ENCODE measurements around the gene NTRK2.
A peak's percentile ranks its signal among the peaks of the same experiment; 100 is the strongest.

The NTRK2 gene

GRCh38 chr9:84659313-84659712, 10.2 kb upstream of the NTRK2 start:
- Histone ChIP-seq H3K9ac (no peak overlapping the region), H4K20me1 (no peaks in the 10 kb centered on the region), H3K36me3 (no peaks in the 10 kb centered on the region), H3K27ac (no peak overlapping the region), H3K4me1 (peaks cover 0 to 15% (median 2%) of the 10 kb centered on the region in 10 experiments; a peak in 9 of 20 replicates), H3K4me2 (no peak overlapping the region), H3K9me3 (replicated peaks in 1 of 11) (peaks cover 0 to 9% (median 4%) of the 10 kb centered on the region in 11 experiments; a peak in 4 of 22 replicates), H3K27me3 (no peaks in the 10 kb centered on the region), H3K4me3 (no peak overlapping the region)
- TF ChIP-seq Cebpa-rat (IDR thresholded peaks at IDR 0.05): no peak

- H3K27ac ChIP-seq: no peak overlapping the region
- H3K9me3 ChIP-seq (replicated peaks in 1 of 11): peaks cover 0 to 9% (median 5%) of the 10 kb centered on the region in 11 experiments; a peak in 4 of 22 replicates
- peaks cover 0 to 12% (median 2%) of the 10 kb centered on the region in 10 experiments; a peak in 9 of 20 replicates for H3K4me1 ChIP-seq
- no peaks in the 10 kb centered on the region for H3K36me3 ChIP-seq
- no peak for TF ChIP-seq Cebpa-rat (IDR thresholded peaks at IDR 0.05)
- no peaks in the 10 kb centered on the region for H4K20me1 ChIP-seq
- no peak overlapping the region for H3K4me2 ChIP-seq
- no peaks in the 10 kb centered on the region for H3K27me3 ChIP-seq
- H3K9ac ChIP-seq: no peak overlapping the region
- H3K4me3 ChIP-seq: no peak overlapping the region
Observed at GRCh38 chr9:84659773-84660172, 9.8 kb upstream of the NTRK2 start.

- TF ChIP-seq Cebpa-rat (IDR thresholded peaks at IDR 0.05): no peak
- Histone ChIP-seq H3K27ac (no peak overlapping the region), H3K4me3 (peak overlapping the region; percentile 28 to 56 (median 38); a peak in 11 of 20 replicates), H4K20me1 (no peaks in the 10 kb centered on the region), H3K9me3 (replicated peaks in 1 of 11) (peaks cover 20 to 53% (median 34%) of the 10 kb centered on the region in 11 experiments), H3K36me3 (no peaks in the 10 kb centered on the region), H3K9ac (no peak overlapping the region), H3K4me1 (peaks cover 0 to 9% (median 6%) of the 10 kb centered on the region in 10 experiments; a peak in 10 of 20 replicates), H3K4me2 (peak overlapping the region; percentile 54 to 79 (median 69); a peak in 21 of 22 replicates), H3K27me3 (peaks cover 5 to 37% (median 25%) of the 10 kb centered on the region in 11 experiments; a peak in 20 of 22 replicates)
Observed at GRCh38 chr9:84667571-84668195, 1.8 kb upstream of the NTRK2 start.

GRCh38 chr9:84668196-84669012, 1.1 kb upstream of the NTRK2 start:
- no peak for TF ChIP-seq Cebpa-rat (IDR thresholded peaks at IDR 0.05)
- Histone ChIP-seq H3K4me2 (peak overlapping the region; percentile 54 to 79 (median 69)), H3K9ac (no peak overlapping the region)

GRCh38 chr9:84669013-84669287, 579 bp upstream of the NTRK2 start:
- Histone ChIP-seq H3K4me2 (peak overlapping the region; percentile 54 to 79 (median 69)), H4K20me1 (no peaks in the 10 kb centered on the region), H3K9me3 (replicated peaks in 1 of 11) (peaks cover 20 to 48% (median 32%) of the 10 kb centered on the region in 11 experiments), H3K4me1 (peaks cover 0 to 9% (median 6%) of the 10 kb centered on the region in 10 experiments; a peak in 10 of 20 replicates), H3K27ac (no peak overlapping the region), H3K36me3 (no peaks in the 10 kb centered on the region), H3K4me3 (peak overlapping the region in 9 of 10 experiments; percentile 32 to 56 (median 38); a peak in 14 of 20 replicates), H3K27me3 (peaks cover 5 to 37% (median 25%) of the 10 kb centered on the region in 11 experiments; a peak in 20 of 22 replicates), H3K9ac (no peak overlapping the region)
- no peak for TF ChIP-seq Cebpa-rat (IDR thresholded peaks at IDR 0.05)

More at GRCh38 chr9:84668196-84669012, 1.1 kb upstream of the NTRK2 start:
- H3K27me3 ChIP-seq: peaks cover 5 to 37% (median 25%) of the 10 kb centered on the region in 11 experiments; a peak in 20 of 22 replicates
- H3K27ac ChIP-seq: no peak overlapping the region
- no peaks in the 10 kb centered on the region for H4K20me1 ChIP-seq
- H3K4me3 ChIP-seq: peak overlapping the region; percentile 28 to 56 (median 38); a peak in 17 of 20 replicates
- peaks cover 0 to 9% (median 6%) of the 10 kb centered on the region in 10 experiments; a peak in 10 of 20 replicates for H3K4me1 ChIP-seq
- peaks cover 20 to 53% (median 34%) of the 10 kb centered on the region in 11 experiments for H3K9me3 ChIP-seq (replicated peaks in 1 of 11)
- no peaks in the 10 kb centered on the region for H3K36me3 ChIP-seq

GRCh38 chr9:84670138-84671041, 861 bp downstream of the NTRK2 start:
- H3K4me3 ChIP-seq: no peak overlapping the region
- H3K4me1 ChIP-seq: peaks cover 0 to 9% (median 6%) of the 10 kb centered on the region in 10 experiments; a peak in 10 of 20 replicates
- no peak overlapping the region for H3K9ac ChIP-seq
- H4K20me1 ChIP-seq: no peaks in the 10 kb centered on the region
- peaks cover 18 to 39% (median 31%) of the 10 kb centered on the region in 11 experiments for H3K9me3 ChIP-seq (replicated peaks in 1 of 11)
- no peaks in the 10 kb centered on the region for H3K36me3 ChIP-seq
- no peak overlapping the region for H3K27ac ChIP-seq
- TF ChIP-seq Cebpa-rat (IDR thresholded peaks at IDR 0.05): no peak
- H3K27me3 ChIP-seq: peaks cover 5 to 37% (median 25%) of the 10 kb centered on the region in 11 experiments; a peak in 20 of 22 replicates
- no peak overlapping the region for H3K4me2 ChIP-seq

GRCh38 chr9:84671586-84672521, 2.3 kb downstream of the NTRK2 start:
- H3K4me2 ChIP-seq: no peak overlapping the region
- no peak overlapping the region for H3K27ac ChIP-seq
- peaks cover 17 to 35% (median 30%) of the 10 kb centered on the region in 11 experiments for H3K9me3 ChIP-seq (replicated peaks in 1 of 11)
- H3K27me3 ChIP-seq: peaks cover 5 to 37% (median 25%) of the 10 kb centered on the region in 11 experiments; a peak in 20 of 22 replicates
- no peaks in the 10 kb centered on the region for H3K36me3 ChIP-seq
- no peak overlapping the region for H3K4me3 ChIP-seq
- no peak overlapping the region for H3K9ac ChIP-seq
- H4K20me1 ChIP-seq: no peaks in the 10 kb centered on the region
- no peak for TF ChIP-seq Cebpa-rat (IDR thresholded peaks at IDR 0.05)
- H3K4me1 ChIP-seq: peaks cover 0 to 10% (median 6%) of the 10 kb centered on the region in 10 experiments; a peak in 13 of 20 replicates

Measured in BLaER1 treated with 17β-estradiol and CSF1 and Interleukin-3, amounts not matched to agents 10 nM and 100 nM (cell line).